HG03196 (cell line): ENCODE results near the gene CHRNG.

Experiments
- ATAC-seq: cut with Tn5 transposase; IDR thresholded peaks from one replicate; pipeline ENCODE4 v1.9.1; 2021; ENCODE audit not compliant: unreplicated experiment

The CHRNG gene, protein sequence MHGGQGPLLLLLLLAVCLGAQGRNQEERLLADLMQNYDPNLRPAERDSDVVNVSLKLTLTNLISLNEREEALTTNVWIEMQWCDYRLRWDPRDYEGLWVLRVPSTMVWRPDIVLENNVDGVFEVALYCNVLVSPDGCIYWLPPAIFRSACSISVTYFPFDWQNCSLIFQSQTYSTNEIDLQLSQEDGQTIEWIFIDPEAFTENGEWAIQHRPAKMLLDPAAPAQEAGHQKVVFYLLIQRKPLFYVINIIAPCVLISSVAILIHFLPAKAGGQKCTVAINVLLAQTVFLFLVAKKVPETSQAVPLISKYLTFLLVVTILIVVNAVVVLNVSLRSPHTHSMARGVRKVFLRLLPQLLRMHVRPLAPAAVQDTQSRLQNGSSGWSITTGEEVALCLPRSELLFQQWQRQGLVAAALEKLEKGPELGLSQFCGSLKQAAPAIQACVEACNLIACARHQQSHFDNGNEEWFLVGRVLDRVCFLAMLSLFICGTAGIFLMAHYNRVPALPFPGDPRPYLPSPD

DNA sequence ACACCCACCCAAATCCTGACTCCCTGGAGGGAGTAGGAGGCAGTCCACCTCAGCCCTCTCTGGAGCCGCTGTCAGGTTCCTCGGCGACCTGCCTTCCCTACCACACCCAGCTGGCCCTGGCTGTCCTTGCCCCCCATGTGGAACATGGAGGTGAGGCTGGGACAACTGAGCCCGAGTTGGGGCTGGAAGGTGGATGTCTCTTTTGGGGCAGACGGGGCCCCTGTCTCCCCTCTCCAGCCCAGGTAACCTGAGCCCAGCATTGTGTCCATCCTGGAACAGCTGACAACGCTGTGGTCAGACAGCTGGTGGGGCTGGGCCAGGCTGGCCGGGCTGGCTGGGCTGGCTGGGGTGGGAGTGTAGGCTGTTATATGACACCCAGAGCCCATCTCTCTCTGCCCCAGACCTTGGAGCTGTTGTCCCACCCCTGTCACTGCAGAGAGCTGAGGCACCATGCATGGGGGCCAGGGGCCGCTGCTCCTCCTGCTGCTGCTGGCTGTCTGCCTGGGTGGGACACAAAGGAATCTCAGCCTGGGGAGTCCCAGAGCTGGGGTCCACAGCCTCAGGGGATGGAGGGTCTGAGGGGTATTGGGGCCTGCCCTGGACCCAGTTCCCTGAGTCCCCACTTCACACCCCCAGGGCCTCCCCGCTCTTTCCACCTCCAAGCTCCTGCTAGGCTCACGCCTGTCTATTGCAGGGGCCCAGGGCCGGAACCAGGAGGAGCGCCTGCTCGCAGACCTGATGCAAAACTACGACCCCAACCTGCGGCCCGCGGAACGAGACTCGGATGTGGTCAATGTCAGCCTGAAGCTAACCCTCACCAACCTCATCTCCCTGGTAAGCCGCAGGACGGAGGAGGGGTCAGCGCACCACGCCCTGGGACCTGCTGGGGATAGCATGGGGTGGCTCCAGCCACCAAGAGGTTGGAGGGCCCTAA, at the start of gene CHRNG:
Gene CHRNG (plus strand): TSS at position 395 of the 934 bp plus-strand sequence. CDS start 56 bp downstream, at position 451.
- no peak for ATAC-seq

DNA sequence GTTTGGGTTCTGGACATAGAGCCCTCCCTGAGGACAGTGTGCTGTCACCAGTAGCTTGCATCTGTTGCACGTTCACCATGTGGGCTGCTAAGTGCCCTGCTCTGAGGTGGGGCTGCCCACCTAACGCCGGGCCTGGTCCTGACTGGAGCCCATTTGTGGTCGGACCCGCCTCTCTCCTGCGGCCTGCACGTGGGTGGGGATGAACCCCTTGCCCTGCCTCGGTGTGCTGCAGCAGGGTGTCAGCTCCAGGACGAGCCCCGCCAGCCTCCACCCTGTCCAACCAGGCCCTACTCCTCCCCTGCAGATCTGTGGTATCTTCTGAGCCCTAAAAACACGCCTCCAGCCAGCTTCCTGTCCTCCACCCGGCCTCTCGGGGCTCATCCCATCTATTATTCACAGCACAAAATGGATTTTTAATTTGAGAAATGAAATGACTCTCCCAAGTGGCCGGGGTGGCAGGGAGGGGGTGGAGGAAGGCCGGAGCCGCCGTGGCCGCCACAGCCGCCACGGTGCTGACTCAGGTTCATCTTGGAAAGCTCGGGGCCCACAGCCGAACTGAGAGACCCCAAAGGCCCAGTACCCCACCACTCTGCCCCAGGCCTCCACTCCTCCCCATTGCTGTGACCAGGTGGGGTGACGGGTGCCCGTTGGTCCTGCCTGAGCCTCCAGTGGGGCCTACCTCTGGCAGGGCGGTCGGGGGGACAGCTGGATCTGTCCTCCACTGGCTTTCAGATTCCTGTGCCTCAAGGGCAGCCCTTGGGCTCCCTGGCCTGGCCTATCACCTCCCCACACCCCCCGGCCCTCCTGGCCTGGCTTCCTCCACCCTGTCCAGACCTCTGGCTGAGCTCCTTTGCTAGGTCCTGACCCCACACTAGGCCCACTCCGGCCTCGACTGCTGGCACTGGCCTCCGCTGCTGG, 49.0 kb upstream of the CHRNG start:
- no peak for ATAC-seq

DNA sequence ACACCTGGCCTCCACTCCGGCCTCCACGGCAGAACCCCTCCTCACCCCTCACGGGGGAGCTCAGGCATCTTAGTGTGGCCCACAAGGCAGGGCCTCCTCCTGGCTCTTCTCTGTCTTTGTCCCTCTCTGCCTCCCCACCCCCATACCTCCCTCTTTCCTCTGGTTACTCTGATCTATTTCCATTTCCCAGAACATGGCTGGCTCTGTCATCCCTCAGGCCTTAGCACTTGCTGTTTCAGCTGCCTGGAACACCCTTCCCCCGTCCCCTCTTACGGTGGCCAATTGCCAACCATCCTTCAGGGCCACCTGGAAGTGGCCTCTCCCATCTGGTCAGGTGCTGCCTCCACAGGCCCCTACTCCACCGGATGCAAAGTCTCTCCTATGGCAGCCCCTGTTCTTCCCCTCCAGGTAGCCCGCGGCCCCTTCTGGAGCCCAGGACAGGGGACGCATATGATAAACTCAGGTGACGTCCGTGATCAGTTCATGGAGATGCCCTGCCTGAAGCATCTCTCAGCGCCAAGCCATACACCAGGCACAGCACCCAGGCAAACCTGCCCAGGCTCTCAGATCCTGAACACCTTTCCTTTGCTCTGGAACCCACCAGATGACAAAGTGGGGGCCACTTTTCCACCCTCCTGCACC, 48.2 kb upstream of the CHRNG start:
- no peak for ATAC-seq

DNA sequence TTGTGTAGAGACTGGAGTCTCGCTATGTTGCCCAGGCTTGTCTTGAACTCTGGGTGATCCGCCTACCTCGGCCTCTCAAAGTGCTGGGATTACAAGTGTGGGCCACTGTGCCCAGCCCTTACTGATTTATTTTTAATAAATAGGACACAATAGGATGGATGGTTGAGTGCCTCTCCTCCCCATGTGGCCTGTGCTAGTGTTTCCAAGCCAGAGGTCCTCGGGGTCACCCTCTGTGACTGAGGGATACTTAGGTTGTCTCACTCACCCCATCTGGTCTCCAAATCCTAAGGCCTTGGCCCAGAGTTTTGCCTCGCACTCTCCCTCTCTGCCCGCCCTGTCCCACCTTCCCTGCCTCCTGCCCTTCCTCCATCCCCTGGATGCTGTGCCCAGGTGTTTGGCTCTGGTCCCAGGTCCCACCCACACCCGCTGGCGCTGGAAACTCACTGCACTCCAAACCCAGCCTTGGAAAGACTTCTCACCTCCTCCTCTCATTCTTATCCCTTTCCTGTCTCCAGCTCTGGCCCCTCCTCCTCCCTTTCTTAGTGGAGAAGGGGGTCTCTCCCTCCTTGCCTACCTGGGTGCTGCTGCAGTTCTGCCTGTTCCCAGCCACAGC, 47.1 kb upstream of the CHRNG start:
- no peak for ATAC-seq

DNA sequence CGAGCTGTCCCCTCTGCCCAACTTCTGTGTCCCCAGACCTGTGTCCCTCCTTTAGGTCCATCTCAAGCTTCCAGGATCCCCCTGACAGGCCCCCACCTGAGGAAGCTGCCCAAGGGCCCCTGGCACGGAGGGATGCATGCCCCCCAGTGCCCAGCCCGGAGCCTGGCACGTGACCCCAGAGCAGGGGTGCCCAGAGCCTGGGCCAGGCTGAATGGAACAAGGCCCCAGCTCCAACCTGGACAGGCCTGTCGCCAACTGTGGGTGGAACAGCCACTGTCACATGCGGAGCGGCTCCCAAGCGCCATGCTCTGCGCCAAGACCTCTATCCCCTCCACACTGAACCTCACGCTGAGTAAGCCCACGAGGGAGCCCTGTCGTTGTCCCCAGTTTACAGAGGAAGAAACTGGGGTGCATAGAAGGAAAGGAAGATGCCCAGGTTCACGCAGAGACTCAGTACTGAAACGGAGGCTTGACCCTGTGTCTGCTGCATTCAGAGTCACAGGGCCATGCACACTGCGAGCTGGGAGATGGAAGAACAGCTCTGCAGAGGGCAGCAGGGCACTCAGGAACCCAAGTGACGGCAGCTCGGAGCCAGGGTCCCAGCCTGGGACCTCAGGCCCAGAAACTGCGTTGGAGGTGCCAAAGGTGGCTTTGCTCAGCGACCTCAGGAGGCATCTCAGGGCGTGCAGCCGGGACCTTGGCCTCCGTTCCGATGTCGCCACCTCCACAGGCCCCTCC, 46.4 kb upstream of the CHRNG start:
- ATAC-seq = no peak

DNA sequence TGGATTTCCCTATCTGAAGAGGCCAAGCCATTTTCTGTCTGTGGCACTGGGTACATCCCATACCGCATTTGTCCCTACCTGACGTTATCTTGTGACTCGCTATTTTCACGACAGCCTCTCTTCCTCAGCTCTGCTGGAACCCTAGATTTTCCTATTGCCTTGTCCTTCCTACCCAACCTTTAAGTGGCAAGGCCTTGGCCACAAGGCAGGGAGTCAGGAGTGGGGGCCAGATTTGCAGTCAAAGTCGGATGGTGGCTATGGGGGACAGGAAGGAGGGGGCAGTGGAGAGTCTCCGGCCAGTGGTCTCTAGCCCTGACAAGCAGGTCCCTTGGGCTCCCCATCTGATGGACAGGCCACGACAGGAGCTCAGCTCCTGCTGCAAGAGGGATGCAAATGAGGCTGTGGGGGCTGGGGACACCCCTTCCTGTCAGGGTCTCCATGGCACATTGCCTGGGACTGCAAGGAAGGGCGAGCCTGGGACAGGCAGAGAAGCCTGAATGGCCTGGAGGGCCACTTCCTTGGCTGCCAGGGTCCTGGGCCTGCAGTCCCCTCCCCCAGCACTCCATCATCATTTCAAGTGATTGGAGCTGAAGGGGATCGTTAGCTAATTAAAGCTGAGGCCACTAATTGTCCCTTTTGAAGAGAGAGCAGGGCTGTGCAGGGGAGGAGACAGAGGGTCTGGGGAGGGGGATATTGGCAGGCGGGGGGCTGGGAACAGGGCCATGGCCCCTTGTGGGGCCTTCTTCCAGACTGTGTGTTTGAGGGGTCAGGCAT, 45.6 kb upstream of the CHRNG start:
- no peak for ATAC-seq

DNA sequence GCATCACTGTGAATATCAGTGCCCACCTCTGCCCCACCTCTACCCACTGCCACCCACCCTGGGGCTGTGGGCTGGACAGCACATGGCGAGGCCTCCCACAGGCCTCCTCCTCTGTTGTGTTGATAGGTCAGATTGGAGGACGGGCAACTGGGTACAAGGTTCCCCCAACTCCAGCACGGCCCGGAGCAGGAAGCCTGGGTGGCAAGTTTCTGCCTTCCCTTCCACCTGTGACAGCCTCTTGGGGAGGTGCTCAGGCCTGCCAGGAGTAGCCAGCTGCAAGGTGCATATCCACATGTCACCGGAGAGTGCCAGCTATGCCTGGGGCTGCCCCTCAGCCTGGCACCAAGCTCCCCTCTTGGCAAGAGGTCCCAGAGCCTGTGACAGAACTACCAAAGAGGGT, 45.0 kb upstream of the CHRNG start:
- ATAC-seq = no peak

DNA sequence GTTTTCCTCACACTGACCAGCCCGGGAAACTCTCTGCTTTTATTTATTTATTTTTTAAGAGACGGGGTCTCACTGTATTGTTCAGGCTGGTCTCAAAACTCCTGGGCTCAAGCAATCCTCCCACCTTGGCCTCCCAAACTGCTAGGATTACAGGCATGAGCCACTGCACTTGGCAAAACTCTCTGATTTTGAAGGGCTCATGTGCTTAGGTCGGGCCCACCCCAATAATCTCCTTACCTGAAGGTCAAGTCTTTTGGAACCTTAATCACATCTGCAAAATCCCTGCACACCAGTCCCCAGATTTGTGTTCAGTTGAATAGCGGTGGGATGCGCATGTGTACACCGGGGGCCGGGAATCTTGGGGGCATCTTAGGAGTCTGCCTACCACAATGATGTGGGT, 44.2 kb upstream of the CHRNG start:
- no peak for ATAC-seq

DNA sequence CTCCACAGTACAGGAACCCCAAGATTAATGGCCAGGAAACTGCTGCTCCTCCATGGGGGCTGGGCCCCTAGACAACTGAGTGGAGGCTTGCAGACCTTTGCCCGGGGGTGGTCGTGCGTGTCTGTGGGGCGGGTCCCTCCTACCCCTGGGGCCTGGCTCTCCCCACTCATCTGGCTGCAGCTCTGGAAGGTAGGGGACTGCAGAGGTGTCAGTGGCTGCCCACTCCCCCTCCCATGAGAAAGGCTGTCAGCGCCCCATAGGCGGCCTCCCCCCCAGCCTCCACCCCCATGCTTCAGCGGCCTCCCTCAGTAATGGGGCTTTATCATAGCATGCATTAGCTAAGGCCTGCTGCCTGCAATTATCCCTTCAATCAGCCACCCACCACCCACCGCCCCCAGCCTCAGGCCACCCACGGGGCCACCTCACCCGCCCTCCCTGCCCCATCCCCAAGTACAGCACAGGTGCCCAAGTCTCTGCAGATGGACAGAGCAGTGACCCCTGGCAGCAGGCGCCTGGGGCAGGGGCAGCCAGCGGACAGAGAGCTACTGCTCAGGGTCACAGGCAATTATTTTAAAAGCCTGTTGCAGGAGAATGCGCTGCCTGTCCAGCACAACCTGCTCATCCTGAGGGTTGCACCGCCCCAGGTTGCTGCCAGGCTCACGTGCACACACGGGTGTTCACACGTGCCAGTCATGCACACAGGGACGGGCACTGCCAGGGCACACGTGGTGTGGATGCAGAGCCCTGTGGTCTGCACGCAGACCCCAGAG, 42.8 kb upstream of the CHRNG start:
- no peak for ATAC-seq

DNA sequence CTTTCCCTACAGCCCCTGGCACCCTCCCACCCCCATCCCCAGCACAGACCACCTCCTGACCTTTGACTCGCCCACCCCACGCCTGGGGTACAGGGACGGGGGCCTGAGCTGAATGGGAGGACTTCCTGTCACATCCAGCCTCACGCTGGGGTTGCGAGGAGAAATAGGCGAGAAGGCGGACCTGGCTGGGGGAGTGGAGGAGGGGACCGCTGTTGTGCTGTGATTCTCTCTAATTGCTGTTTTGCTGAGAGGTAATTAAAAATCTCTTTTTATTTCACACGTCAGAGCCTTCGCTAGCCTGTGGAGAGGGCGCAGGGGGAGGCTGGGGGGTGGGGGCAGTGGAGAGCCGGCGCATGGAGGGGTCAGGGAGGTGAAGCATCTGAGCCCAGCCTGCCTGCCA, 42.1 kb upstream of the CHRNG start:
- no peak for ATAC-seq

DNA sequence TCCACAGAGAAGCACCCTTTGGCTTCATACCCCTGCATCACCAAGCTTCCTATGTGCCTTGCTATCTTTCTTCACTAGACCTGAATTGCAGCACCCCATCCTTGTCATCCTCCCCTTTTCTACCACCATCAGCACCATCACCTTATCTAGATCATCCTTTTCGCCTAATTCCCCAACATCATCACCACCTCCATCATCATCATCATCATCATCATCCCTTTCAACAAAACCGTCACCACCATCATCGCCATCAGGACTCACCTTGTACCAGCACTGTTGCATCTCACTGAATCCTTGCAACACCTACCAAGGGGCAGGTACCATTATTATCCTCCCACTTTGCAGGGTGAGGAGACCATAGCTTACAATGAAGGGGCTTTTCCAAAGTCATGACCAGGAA, 41.0 kb upstream of the CHRNG start:
- ATAC-seq = no peak

DNA sequence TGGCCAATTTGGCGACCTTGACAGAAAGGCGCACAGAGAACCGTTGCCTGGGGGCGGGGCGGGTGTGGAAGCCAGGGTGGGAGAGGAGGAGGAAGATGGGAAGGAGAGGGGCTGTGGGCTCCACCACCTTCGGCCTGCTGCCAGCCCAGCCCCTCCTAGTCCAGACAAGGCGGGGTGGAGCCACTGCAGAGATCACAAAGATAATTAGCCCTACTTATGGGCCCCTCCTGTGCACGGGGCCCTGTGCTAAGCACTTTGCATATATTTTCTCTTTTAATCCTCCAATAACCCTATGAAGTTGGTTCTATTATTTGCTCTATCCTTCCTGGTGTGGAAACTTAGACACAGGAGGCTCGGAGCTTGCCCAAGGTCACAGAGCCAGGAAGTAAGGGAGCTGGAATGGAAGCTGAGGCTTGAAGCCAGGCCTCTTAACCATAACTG, 38.1 kb upstream of the CHRNG start:
- ATAC-seq = no peak

DNA sequence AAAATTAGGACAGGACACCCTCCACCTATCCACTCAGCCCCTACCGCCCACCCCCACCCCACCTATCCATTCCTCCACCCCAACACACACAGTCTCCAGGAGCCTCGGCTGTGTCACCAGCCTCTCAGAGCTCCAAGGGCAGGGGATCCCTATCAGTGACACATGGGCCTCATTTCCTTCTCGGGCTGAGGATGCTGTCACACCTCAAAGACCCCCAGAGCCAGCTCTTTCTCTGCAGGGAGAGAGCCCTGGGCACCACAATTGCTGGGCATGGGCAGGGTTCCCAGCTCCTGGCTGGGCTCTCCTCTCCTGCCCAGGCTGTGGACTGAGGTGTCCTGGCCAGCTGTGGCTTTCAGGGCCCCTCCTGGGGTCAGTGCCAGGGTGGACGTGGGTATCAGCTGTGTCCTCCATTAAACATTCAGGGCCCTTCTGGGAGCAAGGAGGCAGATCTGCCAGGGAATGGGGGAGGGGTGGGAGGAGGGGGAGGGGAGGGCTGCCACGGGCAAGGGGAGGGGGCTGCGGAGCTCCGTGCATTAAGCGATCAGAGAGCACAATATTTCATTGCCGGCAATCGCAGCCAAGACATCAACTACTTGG, 37.6 kb upstream of the CHRNG start:
- ATAC-seq = no peak

DNA sequence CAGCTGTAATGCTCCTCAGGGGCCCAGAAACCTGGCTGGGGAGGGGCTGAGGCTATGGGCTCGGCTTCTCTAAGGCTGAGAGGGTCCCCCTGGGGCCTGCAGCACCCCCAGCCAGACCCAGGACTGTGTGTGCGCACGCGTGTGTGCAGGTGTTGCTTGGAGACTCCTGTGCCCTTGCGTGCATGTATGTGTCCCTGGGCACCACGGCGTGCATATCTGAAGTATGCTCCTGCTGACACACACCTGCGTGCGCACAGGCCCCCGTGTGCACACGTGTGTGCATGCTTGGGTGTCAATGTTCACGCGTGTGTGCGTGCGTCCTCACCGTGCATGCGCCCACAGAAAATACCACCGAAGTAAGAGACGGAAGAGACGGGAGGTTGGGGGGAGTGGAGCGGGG, 37.0 kb upstream of the CHRNG start:
- no peak for ATAC-seq

DNA sequence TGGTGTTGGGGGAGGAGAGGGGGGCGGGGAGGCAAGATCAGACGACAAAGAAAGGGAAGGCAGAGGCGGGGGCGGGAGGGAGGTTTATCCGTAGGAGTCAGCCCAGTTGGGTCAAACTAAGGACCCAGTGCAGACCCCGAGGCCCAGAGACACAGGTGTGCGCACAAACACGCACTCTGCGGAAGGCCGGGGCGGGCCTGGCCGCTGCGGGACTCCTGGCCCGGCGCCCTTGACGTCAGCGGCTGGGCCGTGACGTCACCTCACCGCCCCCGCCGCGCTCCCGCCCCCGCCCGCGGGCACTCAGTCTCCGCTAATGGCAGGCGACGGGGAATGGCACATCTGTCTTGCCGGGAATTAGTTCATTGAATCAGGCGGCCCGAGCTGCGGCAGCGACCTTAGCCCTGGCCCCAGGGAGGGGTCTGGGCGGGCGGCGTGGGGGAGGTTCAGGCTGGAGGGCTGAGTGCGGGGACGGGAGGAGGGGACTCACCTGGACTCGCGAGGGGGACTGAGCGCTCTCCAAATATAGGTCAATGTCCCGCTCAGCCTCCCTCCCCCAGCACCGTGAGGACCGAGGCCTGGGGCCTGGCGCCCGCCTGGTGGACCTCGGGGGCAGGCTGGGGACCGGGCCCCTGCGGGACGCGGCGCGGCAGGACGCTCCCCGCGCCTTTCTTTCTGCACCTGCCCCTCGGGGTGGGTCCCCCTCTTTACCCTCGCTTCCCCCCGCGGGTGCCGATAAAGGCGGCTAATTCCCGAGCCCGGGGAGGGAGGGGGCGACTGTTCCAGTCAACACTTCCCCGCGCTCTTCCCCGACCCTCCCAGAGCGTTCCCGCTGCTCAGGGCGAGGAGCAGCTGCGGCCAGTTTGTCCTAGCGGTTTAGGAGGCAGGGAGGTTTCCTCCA, 36.3 kb upstream of the CHRNG start:
- ATAC-seq = no peak

DNA sequence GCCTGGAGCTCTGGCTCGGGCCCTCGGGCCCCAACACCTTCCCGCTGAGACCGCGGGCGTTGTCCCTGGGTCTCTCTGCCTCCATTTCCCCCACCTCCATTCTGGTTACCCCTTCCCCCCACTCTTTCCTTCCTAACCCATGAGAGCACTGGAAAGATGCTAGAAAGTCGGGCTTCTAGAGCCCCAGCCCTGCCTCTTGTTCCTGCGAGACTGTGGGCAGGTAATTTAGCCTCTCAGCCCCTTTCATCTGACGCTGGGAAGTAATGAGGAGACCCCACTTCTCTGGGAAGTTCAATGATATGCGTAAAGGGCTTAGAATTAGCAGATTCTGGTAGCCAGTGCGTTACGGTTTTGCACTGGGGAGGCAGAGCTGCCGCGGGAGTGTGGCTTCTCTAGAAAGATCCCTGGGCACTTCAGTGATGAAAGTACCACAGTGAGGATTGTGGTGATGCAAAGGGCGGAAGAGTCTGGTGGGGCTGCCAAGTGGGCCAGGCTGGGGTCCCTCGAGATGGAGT, 35.6 kb upstream of the CHRNG start:
- no peak for ATAC-seq
